ENCODE results near the gene CEP290.

The CEP290 gene

GRCh38 chr12:88006351-88006750 is 135.5 kb downstream of the CEP290 start:
- Histone ChIP-seq H3K4me1 (no peaks in the 10 kb centered on the region), H3K4me3 (ENCODE audit: low read depth, low read length) (no peak overlapping the region), H3K4me2 (ENCODE audit: low read length) (no peak overlapping the region), H3K9ac (no peak overlapping the region), H3K27me3 (ENCODE audit: control insufficient read depth, insufficient read depth, low read length) (no peaks in the 10 kb centered on the region), H3K36me3 (ENCODE audit: control insufficient read depth, insufficient read depth, low read length) (no peaks in the 10 kb centered on the region), H3K27ac (no peak overlapping the region), H3K9me3 (ENCODE audit: control insufficient read depth, low read length) (no peaks in the 10 kb centered on the region), H2AFZ (no peak overlapping the region), H3K79me2 (no peaks in the 10 kb centered on the region)
- TF ChIP-seq, protein P1, sequence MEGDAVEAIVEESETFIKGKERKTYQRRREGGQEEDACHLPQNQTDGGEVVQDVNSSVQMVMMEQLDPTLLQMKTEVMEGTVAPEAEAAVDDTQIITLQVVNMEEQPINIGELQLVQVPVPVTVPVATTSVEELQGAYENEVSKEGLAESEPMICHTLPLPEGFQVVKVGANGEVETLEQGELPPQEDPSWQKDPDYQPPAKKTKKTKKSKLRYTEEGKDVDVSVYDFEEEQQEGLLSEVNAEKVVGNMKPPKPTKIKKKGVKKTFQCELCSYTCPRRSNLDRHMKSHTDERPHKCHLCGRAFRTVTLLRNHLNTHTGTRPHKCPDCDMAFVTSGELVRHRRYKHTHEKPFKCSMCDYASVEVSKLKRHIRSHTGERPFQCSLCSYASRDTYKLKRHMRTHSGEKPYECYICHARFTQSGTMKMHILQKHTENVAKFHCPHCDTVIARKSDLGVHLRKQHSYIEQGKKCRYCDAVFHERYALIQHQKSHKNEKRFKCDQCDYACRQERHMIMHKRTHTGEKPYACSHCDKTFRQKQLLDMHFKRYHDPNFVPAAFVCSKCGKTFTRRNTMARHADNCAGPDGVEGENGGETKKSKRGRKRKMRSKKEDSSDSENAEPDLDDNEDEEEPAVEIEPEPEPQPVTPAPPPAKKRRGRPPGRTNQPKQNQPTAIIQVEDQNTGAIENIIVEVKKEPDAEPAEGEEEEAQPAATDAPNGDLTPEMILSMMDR (IDR thresholded peaks at IDR 0.05) = no peak

- no peak overlapping the region for H3K27ac ChIP-seq
- no peak overlapping the region for H3K4me3 ChIP-seq (ENCODE audit: low read depth, low read length)
- no peak overlapping the region for H3K4me2 ChIP-seq (ENCODE audit: low read length)
- H3K9me3 ChIP-seq (ENCODE audit: control insufficient read depth, low read length) = no peaks in the 10 kb centered on the region
- no peaks in the 10 kb centered on the region for H3K36me3 ChIP-seq (ENCODE audit: control insufficient read depth, insufficient read depth, low read length)
- H3K79me2 ChIP-seq = no peaks in the 10 kb centered on the region
- H3K9ac ChIP-seq = no peak overlapping the region
- H3K27me3 ChIP-seq (ENCODE audit: control insufficient read depth, insufficient read depth, low read length) = no peaks in the 10 kb centered on the region
- H2AFZ ChIP-seq = no peak overlapping the region
- TF ChIP-seq, protein P1 (IDR thresholded peaks at IDR 0.05) = no peak
- no peaks in the 10 kb centered on the region for H3K4me1 ChIP-seq
Measured at GRCh38 chr12:88001327-88001726, 140.6 kb downstream of the CEP290 start.

Measured in parathyroid adenoma (tissue), 2 donors.